GM19099 (cell line): ENCODE results near the gene SLC26A1.

Experiments used
- POLR2A ChIP-seq: IDR thresholded peaks from 3 replicates; pipeline ENCODE4 v1.6.1; 2011; ENCODE audit warnings: low read depth; ENCODE audit not compliant: insufficient read length; ENCODE audit errors: extremely low read depth

Gene SLC26A1

GRCh38 chr4:1009542-1010394 is 16.6 kb upstream of the SLC26A1 start:
- no peak for TF ChIP-seq POLR2A

- no peak for TF ChIP-seq POLR2A
These were observed 15.8 kb upstream of the SLC26A1 start for GRCh38 chr4:1008840-1009541.

GRCh38 chr4:1006856-1007255 is 13.7 kb upstream of the SLC26A1 start:
- no peak for TF ChIP-seq POLR2A

- no peak for TF ChIP-seq POLR2A
These were observed 11.6 kb upstream of the SLC26A1 start for GRCh38 chr4:1004557-1005485.

GRCh38 chr4:1004071-1004418 is 10.8 kb upstream of the SLC26A1 start:
- no peak for TF ChIP-seq POLR2A

GRCh38 chr4:1003271-1004070 is 10.3 kb upstream of the SLC26A1 start:
- no peak for TF ChIP-seq POLR2A

GRCh38 chr4:1002631-1003251 is 9.5 kb upstream of the SLC26A1 start:
- TF ChIP-seq POLR2A, result no peak

- no peak for TF ChIP-seq POLR2A
These were observed 9.0 kb upstream of the SLC26A1 start for GRCh38 chr4:1002131-1002630.

GRCh38 chr4:1001561-1002130 is 8.4 kb upstream of the SLC26A1 start:
- TF ChIP-seq POLR2A, result no peak

- no peak for TF ChIP-seq POLR2A
These were observed 7.6 kb upstream of the SLC26A1 start for GRCh38 chr4:1000686-1001260.

GRCh38 chr4:999882-1000425 is 6.8 kb upstream of the SLC26A1 start:
- TF ChIP-seq POLR2A, result no peak

GRCh38 chr4:998096-998691 is 5.0 kb upstream of the SLC26A1 start:
- no peak for TF ChIP-seq POLR2A

GRCh38 chr4:997375-998071 is 4.3 kb upstream of the SLC26A1 start:
- TF ChIP-seq POLR2A, result no peak
